Lung (tissue), 12 donors: Measurements from ENCODE around the gene SPATC1L. TPM values are rescaled to one million over a fixed set of nuclear protein-coding genes. Genes with fewer than 3 reads are reported as not detected.

Experiments used
- ATAC-seq: fragments of 200-7000 bp; cut with Tn5 transposase; one replicate; pipeline ENCODE4 v1.9.1; 2020; ENCODE audit warnings: moderate number of reproducible peaks; ENCODE audit not compliant: insufficient read depth, low FRiP score
- DNase-seq, 3 donors: peaks; one replicate each; pipeline ENCODE4 v3.0.0-alpha.2; 2013 to 2017
- H3K27ac ChIP-seq, 2 donors: one replicate each; pipeline ENCODE4 v1.5.1; 2013; ENCODE audit warnings: mild to moderate bottlenecking in 2 of 2, moderate library complexity in 2 of 2, control low read depth in 1 of 2, inconsistent platforms in 1 of 2, low read depth in 1 of 2, low read length in 1 of 2
- H3K27me3 ChIP-seq, 3 donors: one replicate each; pipeline ENCODE4 v1.5.1; 2013; ENCODE audit warnings: low read length in 2 of 3; ENCODE audit not compliant: control insufficient read depth in 3 of 3, insufficient read depth in 3 of 3
- H3K36me3 ChIP-seq, 4 donors: one replicate each; pipeline ENCODE4 v1.5.1; 2013; ENCODE audit warnings: low read length in 4 of 4, mild to moderate bottlenecking in 1 of 4, moderate library complexity in 1 of 4; ENCODE audit not compliant: control insufficient read depth in 4 of 4, insufficient read depth in 4 of 4
- H3K4me1 ChIP-seq, 5 donors: one replicate each; pipeline ENCODE4 v1.5.1; 2013; ENCODE audit warnings: low read length in 5 of 5, mild to moderate bottlenecking in 2 of 5, moderate library complexity in 1 of 5; ENCODE audit not compliant: control insufficient read depth in 5 of 5, insufficient read depth in 5 of 5
- H3K4me3 ChIP-seq: one replicate; pipeline ENCODE4 v1.5.1; 2013; ENCODE audit warnings: mild to moderate bottlenecking, control low read depth, moderate library complexity
- H3K9ac ChIP-seq, 2 donors: one replicate each; pipeline ENCODE4 v1.5.1; 2013; ENCODE audit warnings: low read length in 2 of 2, control low read depth in 1 of 2; ENCODE audit not compliant: insufficient read depth in 1 of 2
- H3K9me3 ChIP-seq, 4 donors: one replicate each; pipeline ENCODE4 v1.5.1; 2013; ENCODE audit warnings: low read length in 3 of 4, mild to moderate bottlenecking in 1 of 4, moderate library complexity in 1 of 4; ENCODE audit not compliant: control insufficient read depth in 4 of 4, insufficient read depth in 3 of 4
- CTCF ChIP-seq: IDR thresholded peaks from 2 replicates; pipeline ENCODE4 v1.5.1; 2012; ENCODE audit warnings: mild to moderate bottlenecking; ENCODE audit errors: control extremely low read depth, extremely low read depth
- WGBS, 2 donors: extraction: QIAGEN DNeasy Blood & Tissue Kit; methylation state at CpG; one replicate each; pipeline ENCODE4 v1.1.7; 2013; 5-methylcytosine and 5-hydroxymethylcytosine counted together
- polyA plus RNA-seq, 2 donors: library from polyadenylated mRNA; stranded (reverse); fragments of 200-250 nt; gene quantifications; one replicate each; pipeline ENCODE4 v1.2.1, GENCODE V29; 2013
- total RNA-seq, 2 donors: library from RNA; depleted of rRNA in 1 of 2; stranded (reverse); fragments of >200 nt in 1 of 2; gene quantifications; one replicate each; pipeline ENCODE4 v1.2.1, GENCODE V29; 2014 to 2021
- donor health status: control.
- donor health status: control.
- donor health status: Bipolar disorder and iron deficiency.
- donor health status: healthy.
- donor health status: DM: yes; HTN: yes; CAD: no.

The SPATC1L gene
- total and polyA plus RNA-seq, 4 donors, result 6.6 to 15.6 (median 11.0) TPM

- H3K4me3 ChIP-seq, result no peak overlapping the region
- no peaks in the 10 kb centered on the region for H3K27me3 ChIP-seq
- WGBS, 2 donors, result 97% methylated on average over 11 to 14 of the region's 14 CpGs
- no peaks in the 10 kb centered on the region for H3K9me3 ChIP-seq
- ATAC-seq, result no peak
- peaks cover 0 to 7% (median 2%) of the 10 kb centered on the region in 5 donors for H3K4me1 ChIP-seq
- H3K9ac ChIP-seq, result no peak overlapping the region
- DNase-seq, result no peak
- H3K36me3 ChIP-seq, result peaks cover 0 to 36% (median 15%) of the 10 kb centered on the region in 4 donors
- peak overlapping the region in 1 of 2 donors; percentile 80 for H3K27ac ChIP-seq
- no peak for TF ChIP-seq CTCF
Observed at GRCh38 chr21:46189959-46190490, 5.8 kb upstream of the SPATC1L start.

DNA sequence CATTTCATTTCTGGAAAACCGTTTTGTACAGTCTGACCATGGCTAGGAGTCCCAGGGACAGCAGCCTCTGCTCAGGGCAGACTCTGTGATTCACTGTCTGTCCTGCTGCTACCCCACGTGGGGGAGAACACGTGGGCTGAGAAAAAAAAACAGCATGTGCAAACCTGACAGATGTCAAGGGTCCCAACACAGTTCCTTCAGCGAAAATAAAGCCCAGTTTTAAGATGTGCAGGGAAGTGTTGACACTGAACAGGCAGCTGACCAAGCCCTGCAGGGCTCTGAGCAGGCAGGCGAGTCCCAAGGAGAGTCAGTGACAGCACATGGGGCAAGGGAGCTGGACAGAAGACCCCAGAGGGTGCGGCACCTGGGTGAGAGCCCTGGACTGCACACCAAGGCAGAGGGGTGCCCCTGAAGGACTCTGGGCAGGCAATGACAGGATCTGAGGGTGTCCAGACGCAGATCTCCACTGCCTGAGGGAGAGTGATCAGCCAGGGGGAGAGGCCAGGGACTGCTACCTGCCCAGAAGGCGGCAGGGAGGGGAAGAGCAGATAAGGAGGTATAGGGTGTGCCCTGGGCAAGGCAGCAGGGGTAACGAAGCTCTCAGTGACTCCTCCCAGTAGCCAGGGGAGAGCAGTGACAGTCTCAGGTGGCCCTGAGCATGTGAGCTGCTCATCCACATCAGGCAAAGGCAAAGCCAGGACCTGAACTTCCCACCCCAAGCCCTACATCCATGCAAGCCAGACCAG is 5.1 kb upstream of the SPATC1L start:
- H3K9me3 ChIP-seq, result no peaks in the 10 kb centered on the region
- peaks cover 0 to 7% (median 2%) of the 10 kb centered on the region in 5 donors for H3K4me1 ChIP-seq
- H3K27ac ChIP-seq, result peak overlapping the region; percentile 45 to 80
- WGBS, 2 donors, result 83 to 90% methylated on average over 9 of the region's 9 CpGs
- ATAC-seq (no peak), DNase-seq (no peak)
- TF ChIP-seq CTCF, result no peak
- H3K4me3 ChIP-seq, result no peak overlapping the region
- no peak overlapping the region for H3K9ac ChIP-seq
- H3K27me3 ChIP-seq, result no peaks in the 10 kb centered on the region
- peaks cover 0 to 30% (median 13%) of the 10 kb centered on the region in 4 donors for H3K36me3 ChIP-seq

DNA sequence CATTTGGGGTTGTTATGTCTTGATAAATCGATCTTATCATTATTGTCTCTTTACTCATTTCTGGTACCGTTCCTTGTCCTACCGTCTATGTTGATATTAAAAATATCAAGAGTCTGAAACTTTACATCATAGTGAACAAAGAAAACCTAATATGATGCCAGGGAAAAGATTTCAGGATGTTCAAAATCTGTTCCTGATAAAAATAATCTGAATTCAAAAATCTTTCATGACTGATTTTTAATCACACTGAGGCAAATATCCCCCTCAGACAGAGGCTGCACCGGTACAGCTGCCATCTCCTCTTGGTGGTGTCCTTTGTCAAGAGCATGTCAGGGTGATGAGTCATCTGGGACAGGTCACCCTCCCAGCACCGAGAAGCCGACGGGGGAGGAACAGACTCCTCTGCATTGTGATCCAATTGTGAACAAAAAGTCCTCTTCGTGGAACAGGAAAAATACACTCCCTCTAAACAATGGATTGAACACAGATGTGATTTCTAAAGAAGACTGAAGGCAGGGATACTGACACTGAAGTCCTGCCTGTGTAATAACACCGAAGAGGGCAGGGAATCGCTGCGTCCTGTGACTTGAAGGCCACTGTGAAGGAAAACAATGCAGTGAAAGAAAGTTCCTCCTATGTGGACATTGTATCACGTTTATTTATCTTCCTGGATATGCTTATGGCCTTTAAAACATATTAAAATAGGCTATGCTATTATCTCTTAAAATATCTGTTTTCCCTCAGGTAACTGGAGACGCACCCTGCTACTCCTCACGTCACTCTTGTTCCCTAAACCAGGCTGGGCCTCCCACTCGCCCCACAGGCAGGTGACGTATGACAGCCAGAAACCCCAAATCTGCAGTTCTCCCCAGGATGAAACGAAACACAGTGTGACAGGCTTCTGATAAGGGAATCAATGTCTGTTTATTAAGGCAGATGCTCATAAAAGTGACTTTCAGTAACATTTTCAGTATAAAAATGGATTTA is 4.3 kb upstream of the SPATC1L start:
- DNase-seq, result peak in 1 of 3 donors; percentile 13
- WGBS, 2 donors, result 55 to 69% methylated on average over 17 of the region's 17 CpGs
- no peak for ATAC-seq

More for the DNA sequence above, 4.3 kb upstream of the SPATC1L start:
- TF ChIP-seq CTCF, result no peak
- Histone ChIP-seq H3K4me1 (peaks cover 0 to 8% (median 7%) of the 10 kb centered on the region in 5 donors), H3K9ac (no peak overlapping the region), H3K27ac (peak overlapping the region; percentile 45 to 73), H3K4me3 (no peak overlapping the region), H3K36me3 (peaks cover 0 to 22% (median 8%) of the 10 kb centered on the region in 4 donors), H3K9me3 (no peaks in the 10 kb centered on the region), H3K27me3 (no peaks in the 10 kb centered on the region)
